Measurements from ENCODE around the gene VCP. TPM values are rescaled to one million over a fixed set of nuclear protein-coding genes. Genes with fewer than 3 reads are reported as not detected.

Gene VCP
- total RNA-seq, 4 donors from 2014 or later = 134 to 190 (median 149) TPM

DNA sequence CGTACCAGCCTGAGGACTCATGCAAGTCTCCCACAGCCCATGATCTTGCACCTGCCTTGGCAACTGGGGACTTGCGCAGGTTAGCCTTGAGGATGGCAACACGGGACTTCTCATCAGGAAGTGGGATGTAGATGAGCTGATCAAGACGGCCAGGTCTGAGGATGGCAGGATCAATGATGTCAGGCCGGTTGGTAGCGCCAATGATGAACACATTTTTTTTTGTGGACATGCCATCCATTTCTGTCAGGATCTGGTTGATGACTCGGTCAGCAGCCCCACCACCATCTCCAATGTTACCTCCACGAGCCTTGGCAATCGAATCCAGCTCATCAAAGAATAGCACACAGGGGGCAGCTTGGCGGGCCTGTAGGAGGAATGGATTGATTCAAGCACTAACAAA lies 13.0 kb downstream of the VCP start:
- H3K4me3 ChIP-seq = no peak overlapping the region
- no peak overlapping the region for H3K27ac ChIP-seq
- no peaks in the 10 kb centered on the region for H3K9me3 ChIP-seq
- H3K4me1 ChIP-seq = no peaks in the 10 kb centered on the region
- TF ChIP-seq, protein P1, sequence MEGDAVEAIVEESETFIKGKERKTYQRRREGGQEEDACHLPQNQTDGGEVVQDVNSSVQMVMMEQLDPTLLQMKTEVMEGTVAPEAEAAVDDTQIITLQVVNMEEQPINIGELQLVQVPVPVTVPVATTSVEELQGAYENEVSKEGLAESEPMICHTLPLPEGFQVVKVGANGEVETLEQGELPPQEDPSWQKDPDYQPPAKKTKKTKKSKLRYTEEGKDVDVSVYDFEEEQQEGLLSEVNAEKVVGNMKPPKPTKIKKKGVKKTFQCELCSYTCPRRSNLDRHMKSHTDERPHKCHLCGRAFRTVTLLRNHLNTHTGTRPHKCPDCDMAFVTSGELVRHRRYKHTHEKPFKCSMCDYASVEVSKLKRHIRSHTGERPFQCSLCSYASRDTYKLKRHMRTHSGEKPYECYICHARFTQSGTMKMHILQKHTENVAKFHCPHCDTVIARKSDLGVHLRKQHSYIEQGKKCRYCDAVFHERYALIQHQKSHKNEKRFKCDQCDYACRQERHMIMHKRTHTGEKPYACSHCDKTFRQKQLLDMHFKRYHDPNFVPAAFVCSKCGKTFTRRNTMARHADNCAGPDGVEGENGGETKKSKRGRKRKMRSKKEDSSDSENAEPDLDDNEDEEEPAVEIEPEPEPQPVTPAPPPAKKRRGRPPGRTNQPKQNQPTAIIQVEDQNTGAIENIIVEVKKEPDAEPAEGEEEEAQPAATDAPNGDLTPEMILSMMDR (IDR thresholded peaks at IDR 0.05) = no peak
- no peak for TF ChIP-seq EP300 (IDR thresholded peaks at IDR 0.05)
- TF ChIP-seq POLR2A (IDR thresholded peaks at IDR 0.05) = no peak
- 94 to 96% methylated on average over 10 of the region's 10 CpGs for WGBS, 2 donors
- no peak for DNase-seq (ENCODE audit: low spot score in 2 of 2)
- peaks cover 14 to 100% (median 73%) of the 10 kb centered on the region in 3 donors for H3K36me3 ChIP-seq
- no peaks in the 10 kb centered on the region for H3K27me3 ChIP-seq

DNA sequence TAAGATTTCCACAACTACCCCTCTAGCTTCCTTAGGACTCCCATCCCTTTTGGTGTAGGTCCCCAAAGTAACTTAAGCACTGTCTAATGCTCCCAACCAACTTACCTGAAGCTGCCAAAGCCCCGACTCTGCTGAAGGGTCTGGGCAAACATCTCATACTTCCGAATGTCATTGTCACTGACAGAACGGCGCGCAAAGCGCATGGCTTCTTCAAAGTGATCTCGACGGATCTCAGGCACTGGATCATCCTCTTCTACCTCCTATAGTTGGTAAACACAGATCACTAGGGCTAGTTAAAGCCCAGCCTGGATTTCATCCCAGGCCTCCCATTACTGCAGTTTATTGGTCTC lies 15.2 kb downstream of the VCP start:
- no peak for DNase-seq (ENCODE audit: low spot score in 2 of 2)

DNA sequence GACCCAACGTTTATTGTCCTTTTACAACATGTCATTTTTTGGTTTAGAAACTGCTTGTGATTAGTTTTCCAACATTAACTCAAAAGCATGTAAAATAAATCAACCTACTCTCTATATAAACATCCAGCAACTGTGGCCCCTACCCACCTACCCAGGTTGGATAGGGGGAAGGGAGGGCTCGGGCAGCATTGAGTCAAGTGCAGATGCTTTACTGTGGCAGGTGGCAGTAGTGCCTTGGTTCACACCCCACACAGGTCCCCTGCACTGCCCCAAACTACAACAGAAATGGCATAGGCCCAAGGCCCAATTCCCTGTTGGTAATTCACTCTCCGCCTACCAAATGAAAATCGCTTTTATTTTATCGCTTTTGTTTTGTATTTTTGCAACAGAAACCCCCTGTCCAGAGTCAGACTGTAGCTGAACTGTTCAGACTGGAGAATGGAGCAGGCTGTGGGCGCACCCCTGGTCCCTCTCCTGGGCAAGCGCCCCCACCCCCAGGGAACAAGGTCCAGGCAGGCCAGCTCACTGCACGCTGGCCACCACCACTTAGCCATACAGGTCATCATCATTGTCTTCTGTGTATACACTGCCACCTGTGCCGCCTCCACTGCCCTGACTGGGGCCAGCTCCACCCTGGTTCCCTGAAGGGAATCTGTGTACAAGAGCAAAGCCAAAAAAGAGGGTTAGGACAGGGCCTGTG lies 15.7 kb downstream of the VCP start:
- no peak for DNase-seq (ENCODE audit: low spot score in 2 of 2)
- Histone ChIP-seq H3K4me3 (no peak overlapping the region), H3K27me3 (no peaks in the 10 kb centered on the region), H3K27ac (no peak overlapping the region), H3K36me3 (peaks cover 9 to 99% (median 47%) of the 10 kb centered on the region in 3 donors), H3K9me3 (no peaks in the 10 kb centered on the region), H3K4me1 (no peaks in the 10 kb centered on the region)
- WGBS, 2 donors = 93% methylated on average over 9 of the region's 9 CpGs
- TF ChIP-seq EP300 (IDR thresholded peaks at IDR 0.05) (no peak), POLR2A (IDR thresholded peaks at IDR 0.05) (no peak)
- TF ChIP-seq, protein P1 (IDR thresholded peaks at IDR 0.05) = no peak

More for the DNA sequence above, 15.2 kb downstream of the VCP start:
- H3K4me3 ChIP-seq = no peak overlapping the region
- no peaks in the 10 kb centered on the region for H3K9me3 ChIP-seq
- peaks cover 14 to 99% (median 52%) of the 10 kb centered on the region in 3 donors for H3K36me3 ChIP-seq
- no peak overlapping the region for H3K27ac ChIP-seq
- no peaks in the 10 kb centered on the region for H3K4me1 ChIP-seq
- TF ChIP-seq EP300 (IDR thresholded peaks at IDR 0.05) = no peak
- TF ChIP-seq POLR2A (IDR thresholded peaks at IDR 0.05) = no peak
- TF ChIP-seq, protein P1 (IDR thresholded peaks at IDR 0.05) = no peak
- 97 to 98% methylated on average over 8 of the region's 8 CpGs for WGBS, 2 donors
- H3K27me3 ChIP-seq = no peaks in the 10 kb centered on the region

DNA sequence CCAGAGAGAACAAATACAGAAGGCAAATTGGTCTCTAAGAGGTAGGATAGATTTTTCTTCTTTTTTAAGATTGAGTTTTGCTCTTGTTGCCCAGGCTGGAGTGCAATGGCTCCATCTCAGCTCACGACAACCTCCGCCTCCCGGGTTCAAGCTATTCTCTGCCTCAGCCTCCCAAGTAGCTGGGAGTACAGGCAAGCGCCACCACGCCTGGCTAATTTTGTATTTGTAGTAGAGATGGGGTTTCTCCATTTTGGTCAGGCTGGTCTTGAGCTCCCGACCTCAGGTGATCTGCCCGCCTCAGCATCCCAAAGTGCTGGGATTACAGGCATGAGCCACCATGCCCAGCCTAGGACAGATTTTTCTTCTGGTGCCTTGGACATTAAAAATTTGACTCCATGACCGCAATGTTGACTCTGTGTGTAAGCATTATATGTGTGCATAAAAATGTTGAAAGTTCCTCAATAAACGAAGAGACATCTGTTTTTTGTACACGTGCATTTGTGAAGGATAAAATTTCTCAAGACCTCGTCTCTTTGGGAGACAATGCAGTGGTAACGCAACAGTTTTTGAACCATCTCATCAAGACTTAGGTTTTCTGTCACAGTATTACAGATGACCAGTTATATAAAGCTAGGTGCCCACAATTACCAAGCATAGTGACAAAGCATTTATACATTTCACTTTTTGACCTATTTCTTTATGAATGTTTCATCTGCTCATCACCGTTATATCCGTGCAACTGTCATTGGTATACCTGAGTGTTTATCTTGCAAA lies 17.4 kb downstream of the VCP start:
- DNase-seq (ENCODE audit: low spot score in 2 of 2) = no peak
- peaks cover 8 to 99% (median 31%) of the 10 kb centered on the region in 3 donors for H3K36me3 ChIP-seq
- H3K4me3 ChIP-seq = no peak overlapping the region
- H3K4me1 ChIP-seq = no peaks in the 10 kb centered on the region
- H3K27me3 ChIP-seq = no peaks in the 10 kb centered on the region
- TF ChIP-seq, protein P1 (IDR thresholded peaks at IDR 0.05) = no peak
- TF ChIP-seq POLR2A (IDR thresholded peaks at IDR 0.05) = no peak
- TF ChIP-seq EP300 (IDR thresholded peaks at IDR 0.05) = no peak
- 96 to 97% methylated on average over 14 of the region's 14 CpGs for WGBS, 2 donors
- H3K27ac ChIP-seq = no peak overlapping the region
- H3K9me3 ChIP-seq = no peaks in the 10 kb centered on the region

Measured in tibial nerve (tissue), 4 donors.